HepG2 (cell line): ENCODE measurements around the gene PNRC1. TPM values are rescaled to one million over a fixed set of nuclear protein-coding genes. Genes with fewer than 3 reads are reported as not detected.

Source experiments
- ATAC-seq: fragments of 200-7000 bp; cut with Tn5 transposase; 3 replicates; pipeline ENCODE4 v1.9.1; 2020; ENCODE audit warnings: mild to moderate bottlenecking, moderate library complexity
- BruUV-seq: library from RNA; stranded (reverse); fragments of 400-500 nt; replicated peaks from 2 replicates; lab custom pipeline; 2021; lab: Mats Ljungman, UMichigan
- CTCF ChIA-PET: fragments of 300-600 bp; formaldehyde crosslinking; extraction: SDS; loops from one replicate; lab custom pipeline; 2021; ENCODE audit warnings: low total read pairs, inconsistent platforms, low intra/inter-chr PET ratio; lab: Yijun Ruan, JAX
- POLR2A ChIA-PET: fragments of 350-600 bp; sonication (Branson Sonifier 250); formaldehyde crosslinking; loops from one replicate; lab custom pipeline; 2020; ENCODE audit warnings: antibody characterized with exemption, inconsistent platforms; lab: Yijun Ruan, JAX
- DNase-seq: peaks from one replicate; pipeline ENCODE4 v3.0.0-alpha.2; 2015; ENCODE audit warnings: low spot score
- FAIRE-seq: peaks from 3 replicates; lab custom pipeline; 2011; peaks lifted over from hg19 to GRCh38; lab: Jason Lieb, UNC
- H2AFZ ChIP-seq: one replicate; pipeline ENCODE4 v1.6.1; 2011; ENCODE audit warnings: low read length, inconsistent platforms
- H3K27ac ChIP-seq: fragments of 300-600 bp; 3 replicates; pipeline ENCODE4 v1.8.0; 2011; ENCODE audit warnings: mixed run types, mild to moderate bottlenecking, mixed read lengths, low read length, inconsistent platforms; ENCODE audit not compliant: insufficient read depth; ENCODE audit errors: extremely low read length
- H3K27me3 ChIP-seq, 2 experiments: fragments of 200-600 bp in 1 of 2; 2 replicates in 1 of 2; 3 replicates in 1 of 2; pipeline versions ENCODE4 v1.6.0 to v1.8.0; 2011; ENCODE audit warnings: low read length in 2 of 2, mild to moderate bottlenecking in 2 of 2, moderate library complexity in 2 of 2, inconsistent platforms in 1 of 2; ENCODE audit not compliant: insufficient read depth in 2 of 2, control insufficient read depth in 1 of 2
- H3K36me3 ChIP-seq, 2 experiments: fragments of 200-600 bp in 1 of 2; replicated peaks in 1 of 2; 2 replicates in 1 of 2; 3 replicates in 1 of 2; pipeline versions ENCODE4 v1.5.1 to v1.8.0; 2011; ENCODE audit warnings: low read length in 2 of 2, inconsistent platforms in 1 of 2; ENCODE audit not compliant: insufficient read depth in 2 of 2, control insufficient read depth in 1 of 2
- H3K4me1 ChIP-seq: 2 replicates; pipeline ENCODE4 v1.5.1; 2012; ENCODE audit warnings: low read length, inconsistent platforms; ENCODE audit not compliant: insufficient read depth
- H3K4me2 ChIP-seq: 2 replicates; pipeline ENCODE4 v1.6.0; 2011; ENCODE audit warnings: low read depth, low read length, inconsistent platforms
- H3K4me3 ChIP-seq, 3 experiments: fragments of 200-600 bp in 1 of 3; sonication (generic), shearing (Covaris generic) in 1 of 3; replicated peaks in 1 of 3; 2 replicates each; pipeline ENCODE4 v1.5.1; 2011 to 2016; ENCODE audit warnings: low read length in 3 of 3, inconsistent platforms in 2 of 3, low read depth in 2 of 3, mild to moderate bottlenecking in 2 of 3, control low read depth in 1 of 3, mixed read lengths in 1 of 3; ENCODE audit not compliant: insufficient read depth in 1 of 3
- H3K79me2 ChIP-seq: one replicate; pipeline ENCODE4 v1.6.1; 2011; ENCODE audit warnings: low read length, inconsistent platforms; ENCODE audit not compliant: insufficient read depth
- H3K9ac ChIP-seq: 2 replicates; pipeline ENCODE4 v1.6.0; 2011; ENCODE audit warnings: mild to moderate bottlenecking, low read depth, low read length, inconsistent platforms; ENCODE audit not compliant: insufficient read depth
- H3K9me3 ChIP-seq: 2 replicates; pipeline ENCODE4 v1.5.1; 2012; ENCODE audit warnings: mild to moderate bottlenecking, low read length
- H4K20me1 ChIP-seq: 2 replicates; pipeline ENCODE4 v1.6.0; 2011; ENCODE audit warnings: inconsistent platforms, mild to moderate bottlenecking, low read length, moderate library complexity; ENCODE audit not compliant: insufficient read depth
- CBX5 ChIP-seq: sonication (generic); formaldehyde crosslinking; IDR thresholded peaks from 2 replicates; pipeline ENCODE4 v1.4.0; 2020; ENCODE audit warnings: missing genetic modification reagents, borderline replicate concordance
- CEBPG ChIP-seq: IDR thresholded peaks from 2 replicates; pipeline ENCODE4 v1.6.1; 2016
- HMG20B ChIP-seq: conservative IDR thresholded peaks from 2 replicates; pipeline ENCODE4 v1.6.1; 2016; ENCODE audit warnings: missing genetic modification reagents, missing compliant biosample characterization
- HMGA1 ChIP-seq: sonication (generic); formaldehyde crosslinking; conservative IDR thresholded peaks from 2 replicates; pipeline ENCODE4 v1.4.0; 2020; ENCODE audit warnings: missing genetic modification reagents
- MXD3 ChIP-seq: IDR thresholded peaks from 2 replicates; pipeline ENCODE4 v1.6.1; 2016; ENCODE audit warnings: mild to moderate bottlenecking, missing biosample characterization, missing genetic modification reagents
- NR2F2 ChIP-seq: IDR thresholded peaks from 2 replicates; pipeline ENCODE4 v1.6.1; 2012; ENCODE audit warnings: low read depth, inconsistent platforms, borderline replicate concordance
- PBX2 ChIP-seq: IDR thresholded peaks from 2 replicates; pipeline ENCODE4 v1.6.1; 2016; ENCODE audit warnings: control low read depth
- RBFOX2 ChIP-seq: fragments of 200-400 bp; formaldehyde crosslinking; IDR thresholded peaks from 2 replicates; pipeline ENCODE4 v1.6.1; 2017; ENCODE audit warnings: low read depth, mild to moderate bottlenecking, low read length
- RCOR2 ChIP-seq: IDR thresholded peaks from 2 replicates; pipeline ENCODE4 v1.6.1; 2016; ENCODE audit warnings: missing biosample characterization, missing genetic modification reagents
- SALL2 ChIP-seq: sonication (generic); formaldehyde crosslinking; IDR thresholded peaks from 2 replicates; pipeline ENCODE4 v1.8.1; 2023; ENCODE audit warnings: mild to moderate bottlenecking, missing genetic modification reagents, inconsistent platforms
- TEF ChIP-seq: sonication (generic); formaldehyde crosslinking; IDR thresholded peaks from 2 replicates; pipeline ENCODE4 v1.5.0; 2020; ENCODE audit warnings: missing genetic modification reagents
- ZNF235 ChIP-seq: sonication (generic); formaldehyde crosslinking; IDR thresholded peaks from 2 replicates; pipeline ENCODE4 v1.8.1; 2023; ENCODE audit warnings: mild to moderate bottlenecking, missing genetic modification reagents, borderline replicate concordance
- ZNF282 ChIP-seq: fragments of 450-650 bp; IDR thresholded peaks from 2 replicates; pipeline ENCODE4 v1.6.1; 2018; ENCODE audit not compliant: partially characterized antibody
- ZNF33A ChIP-seq: sonication (generic); formaldehyde crosslinking; IDR thresholded peaks from 2 replicates; pipeline ENCODE4 v1.5.1; 2020; ENCODE audit warnings: missing genetic modification reagents, mild to moderate bottlenecking, moderate library complexity, borderline replicate concordance
- ZNF552 ChIP-seq: sonication (generic); formaldehyde crosslinking; IDR thresholded peaks from 2 replicates; pipeline ENCODE4 v1.9.0; 2022; ENCODE audit warnings: missing genetic modification reagents, mild to moderate bottlenecking, borderline replicate concordance
- WGBS: methylation state at CpG from one replicate; pipeline ENCODE4 v1.1.6; 2017; ENCODE audit warnings: low lambda C conversion rate; 5-methylcytosine and 5-hydroxymethylcytosine counted together
- in situ Hi-C: cut with HindIII; loops from 2 replicates; pipeline ENCODE4 v1.10.0; 2017; ENCODE audit warnings: low pct_unique_long_range_greater_than_20kb; ENCODE audit not compliant: extremely low pct_ligation_motif_present
- intact Hi-C: fragments of 100-400 bp; cut with micrococcal nuclease; formaldehyde crosslinking; loops from one replicate; pipeline ENCODE4 v1.10.0; 2022; ENCODE audit not compliant: unreplicated experiment
- polyA plus RNA-seq, 8 experiments: library from polyadenylated mRNA; depleted of rRNA in 3 of 8; stranded (reverse) in 7 of 8; unstranded in 1 of 8; fragments of >200 nt; fragmentation: Illumina TruSeq in 4 of 8; extraction: Trizol in 4 of 8; gene quantifications; 2 replicates each; pipeline versions ENCODE4 v1.2.1 to v1.2.3, GENCODE V29; 2011 to 2016; ENCODE audit warnings: low read depth in 4 of 8, missing spikeins in 1 of 8, mixed read lengths in 1 of 8; ENCODE audit not compliant: insufficient read depth in 1 of 8
- total RNA-seq, 5 experiments: library from RNA; depleted of rRNA; stranded (reverse); fragments of >200 nt; fragmentation: Illumina TruSeq; extraction: Trizol; gene quantifications; 2 replicates each; pipeline ENCODE4 v1.2.3, GENCODE V29; 2016; ENCODE audit warnings: low read depth in 1 of 5
- TF ChIP-seq, protein P1 (sequence below): sonication (generic); formaldehyde crosslinking; IDR thresholded peaks from 2 replicates; pipeline ENCODE4 v1.4.0; 2020; ENCODE audit warnings: low read depth, mild to moderate bottlenecking, missing genetic modification reagents
- TF ChIP-seq, protein P2 (sequence below), 2 experiments: sonication (generic) in 1 of 2; formaldehyde crosslinking in 1 of 2; IDR thresholded peaks; 2 replicates each; pipeline versions ENCODE4 v1.4.0 to v1.6.1; 2018 to 2020; ENCODE audit warnings: missing genetic modification reagents in 2 of 2, borderline replicate concordance in 1 of 2, low read depth in 1 of 2, mild to moderate bottlenecking in 1 of 2, missing biosample characterization in 1 of 2
- TF ChIP-seq, protein P3 (sequence below): sonication (generic); formaldehyde crosslinking; IDR thresholded peaks from 2 replicates; pipeline ENCODE4 v1.5.0; 2020; ENCODE audit warnings: missing genetic modification reagents

The PNRC1 gene
- total and polyA plus RNA-seq, 2 of the 13 experiments (the other 11 are each of a cell fraction or from before 2014, with no cell fraction given), result 17.6 to 36.0 TPM

- no peak for TF ChIP-seq PBX2
- TF ChIP-seq SALL2 (CRISPR knock-in tag), result no peak
These were observed 4.0 kb downstream of the PNRC1 start (continued) for GRCh38 chr6:89084542-89084941.

GRCh38 chr6:89084954-89085353 lies 4.4 kb downstream of the PNRC1 start:
- DNase-seq, result no peak
- Histone ChIP-seq H3K36me3 (peaks cover 0 to 19% of the 10 kb centered on the region in 2 experiments; a peak in 3 of 5 replicates), H3K4me3 (no peak overlapping the region), H3K9ac (no peak overlapping the region), H3K4me1 (peaks cover 34% of the 10 kb centered on the region), H3K27ac (no peak overlapping the region), H3K9me3 (no peaks in the 10 kb centered on the region), H3K27me3 (no peaks in the 10 kb centered on the region; a peak in 1 of 5 replicates), H3K79me2 (peaks cover 39% of the 10 kb centered on the region), H2AFZ (no peak overlapping the region), H4K20me1 (peaks cover 36% of the 10 kb centered on the region), H3K4me2 (peak overlapping the region; percentile 15; the same call in 1 of the 2 replicates)
- in situ Hi-C loops, result loop anchor here (10.0 kb wide), 1 partner anchor 100 kb away; no protein-coding TSS in a partner anchor
- no peak for FAIRE-seq
- CTCF ChIA-PET, result no interaction called here
- 64% methylated on average over 3 of the region's 3 CpGs for WGBS
- no peak for ATAC-seq
- POLR2A ChIA-PET, result interaction anchor here (0.9 to 6.8 kb wide), 5 partner anchors 16 to 122 kb away, joined by 3 to 117 read pairs (median 6); partner anchors contain the start of gene RNGTT
- no TSS peak for BruUV-seq
- intact Hi-C loops, result loop anchor here (5.0 kb wide), 1 partner anchor 62 kb away; the partner anchor contains the start of gene PM20D2
- TF ChIP-seq TEF (CRISPR knock-in tag) (no peak), CBX5 (CRISPR knock-in tag) (no peak), ZNF235 (CRISPR knock-in tag) (no peak), HMGA1 (CRISPR knock-in tag) (no peak), RCOR2 (CRISPR knock-in tag) (no peak), ZNF552 (no peak), NR2F2 (no peak), ZNF282 (no peak), HMG20B (no peak), RBFOX2 (peak; percentile 56), ZNF33A (CRISPR knock-in tag) (no peak), CEBPG (CRISPR knock-in tag) (peak; percentile 51; the same call in 1 of the 2 replicates), MXD3 (CRISPR knock-in tag) (no peak)
- TF ChIP-seq, protein P1, sequence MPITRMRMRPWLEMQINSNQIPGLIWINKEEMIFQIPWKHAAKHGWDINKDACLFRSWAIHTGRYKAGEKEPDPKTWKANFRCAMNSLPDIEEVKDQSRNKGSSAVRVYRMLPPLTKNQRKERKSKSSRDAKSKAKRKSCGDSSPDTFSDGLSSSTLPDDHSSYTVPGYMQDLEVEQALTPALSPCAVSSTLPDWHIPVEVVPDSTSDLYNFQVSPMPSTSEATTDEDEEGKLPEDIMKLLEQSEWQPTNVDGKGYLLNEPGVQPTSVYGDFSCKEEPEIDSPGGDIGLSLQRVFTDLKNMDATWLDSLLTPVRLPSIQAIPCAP (CRISPR knock-in tag), result no peak
- TF ChIP-seq, protein P2, sequence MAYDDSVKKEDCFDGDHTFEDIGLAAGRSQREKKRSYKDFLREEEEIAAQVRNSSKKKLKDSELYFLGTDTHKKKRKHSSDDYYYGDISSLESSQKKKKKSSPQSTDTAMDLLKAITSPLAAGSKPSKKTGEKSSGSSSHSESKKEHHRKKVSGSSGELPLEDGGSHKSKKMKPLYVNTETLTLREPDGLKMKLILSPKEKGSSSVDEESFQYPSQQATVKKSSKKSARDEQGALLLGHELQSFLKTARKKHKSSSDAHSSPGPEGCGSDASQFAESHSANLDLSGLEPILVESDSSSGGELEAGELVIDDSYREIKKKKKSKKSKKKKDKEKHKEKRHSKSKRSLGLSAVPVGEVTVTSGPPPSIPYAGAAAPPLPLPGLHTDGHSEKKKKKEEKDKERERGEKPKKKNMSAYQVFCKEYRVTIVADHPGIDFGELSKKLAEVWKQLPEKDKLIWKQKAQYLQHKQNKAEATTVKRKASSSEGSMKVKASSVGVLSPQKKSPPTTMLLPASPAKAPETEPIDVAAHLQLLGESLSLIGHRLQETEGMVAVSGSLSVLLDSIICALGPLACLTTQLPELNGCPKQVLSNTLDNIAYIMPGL (CRISPR knock-in tag; IDR thresholded peaks at IDR 0.05; ENCODE audit: borderline replicate concordance in 1 of 2, low read depth in 1 of 2), result no peak
- TF ChIP-seq, protein P3, sequence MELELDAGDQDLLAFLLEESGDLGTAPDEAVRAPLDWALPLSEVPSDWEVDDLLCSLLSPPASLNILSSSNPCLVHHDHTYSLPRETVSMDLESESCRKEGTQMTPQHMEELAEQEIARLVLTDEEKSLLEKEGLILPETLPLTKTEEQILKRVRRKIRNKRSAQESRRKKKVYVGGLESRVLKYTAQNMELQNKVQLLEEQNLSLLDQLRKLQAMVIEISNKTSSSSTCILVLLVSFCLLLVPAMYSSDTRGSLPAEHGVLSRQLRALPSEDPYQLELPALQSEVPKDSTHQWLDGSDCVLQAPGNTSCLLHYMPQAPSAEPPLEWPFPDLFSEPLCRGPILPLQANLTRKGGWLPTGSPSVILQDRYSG, result no peak
